H1 (cell line): ENCODE results near the gene ARHGAP6. TPM values are rescaled to one million over a fixed set of nuclear protein-coding genes. Genes with fewer than 3 reads are reported as not detected.

ENCODE experiments used
- CTCF ChIA-PET: fragments of 300-600 bp; sonication (Branson Sonifier 250); formaldehyde crosslinking; loops from one replicate; lab custom pipeline; 2021; ENCODE audit not compliant: partially characterized antibody; lab: Charles Lee
- POLR2A ChIA-PET: fragments of 300-600 bp; sonication (Branson Sonifier 250); formaldehyde crosslinking; loops from one replicate; lab custom pipeline; 2021; ENCODE audit warnings: inconsistent platforms; ENCODE audit not compliant: partially characterized antibody; lab: Charles Lee
- DNase-seq, 2 experiments: peaks; one replicate each; pipeline versions ENCODE4 v3.0.0 to v3.0.0-alpha.2; 2010 to 2022; ENCODE audit warnings: low spot score in 2 of 2, low read depth in 1 of 2, mixed read lengths in 1 of 2
- FAIRE-seq: peaks from 2 replicates; lab custom pipeline; 2011; peaks lifted over from hg19 to GRCh38; lab: Jason Lieb, UNC
- H2AFZ ChIP-seq: 2 replicates; pipeline ENCODE4 v1.8.1; 2012; ENCODE audit warnings: low read length, inconsistent platforms
- H2AK5ac ChIP-seq: 2 replicates; pipeline ENCODE4 v1.6.1; 2013; ENCODE audit warnings: low read depth, low read length
- H2BK120ac ChIP-seq: replicated peaks from 2 replicates; pipeline ENCODE3; 2013; ENCODE audit warnings: low read depth, low read length, inconsistent platforms
- H2BK12ac ChIP-seq: 2 replicates; pipeline ENCODE4 v1.6.1; 2013; ENCODE audit warnings: low read depth, low read length
- H2BK15ac ChIP-seq: 2 replicates; pipeline ENCODE4 v1.6.1; 2013; ENCODE audit warnings: low read length
- H2BK20ac ChIP-seq: 2 replicates; pipeline ENCODE4 v1.6.1; 2013; ENCODE audit warnings: low read length
- H2BK5ac ChIP-seq: 2 replicates; pipeline ENCODE4 v1.6.1; 2013; ENCODE audit warnings: low read depth, low read length
- H3K14ac ChIP-seq: 2 replicates; pipeline ENCODE4 v1.6.1; 2013; ENCODE audit warnings: inconsistent platforms; ENCODE audit not compliant: insufficient read length
- H3K18ac ChIP-seq: 2 replicates; pipeline ENCODE4 v1.6.1; 2013; ENCODE audit warnings: low read length; ENCODE audit errors: extremely low read depth
- H3K23ac ChIP-seq: 2 replicates; pipeline ENCODE4 v1.6.1; 2013; ENCODE audit warnings: inconsistent platforms; ENCODE audit not compliant: insufficient read length
- H3K23me2 ChIP-seq: 2 replicates; pipeline ENCODE4 v1.6.1; 2013; ENCODE audit warnings: low read depth, low read length
- H3K27ac ChIP-seq: 2 replicates; pipeline ENCODE4 v1.6.1; 2011; ENCODE audit warnings: low read depth, low read length, inconsistent platforms
- H3K27me3 ChIP-seq, 4 experiments: replicated peaks in 1 of 4; 1 replicate in 1 of 4; 2 replicates in 3 of 4; pipeline versions ENCODE4 v1.6.1 to v1.8.1; 2011 to 2013; ENCODE audit warnings: low read length in 3 of 4, mild to moderate bottlenecking in 3 of 4, inconsistent platforms in 2 of 4, mixed read lengths in 2 of 4, moderate library complexity in 1 of 4; ENCODE audit not compliant: control insufficient read depth in 3 of 4, insufficient read depth in 3 of 4; ENCODE audit errors: extremely low read depth in 1 of 4
- H3K36me3 ChIP-seq, 4 experiments: 2 replicates each; pipeline versions ENCODE4 v1.6.1 to v1.8.1; 2011 to 2013; ENCODE audit warnings: mild to moderate bottlenecking in 4 of 4, low read length in 3 of 4, moderate library complexity in 2 of 4, control low read depth in 1 of 4, inconsistent platforms in 1 of 4; ENCODE audit not compliant: insufficient read depth in 4 of 4, control insufficient read depth in 2 of 4
- H3K4ac ChIP-seq: replicated peaks from 2 replicates; pipeline ENCODE3; 2013; ENCODE audit warnings: low read length, low read depth, mixed read lengths, inconsistent platforms; ENCODE audit not compliant: insufficient read length
- H3K4me1 ChIP-seq, 4 experiments: replicated peaks in 1 of 4; 1 replicate in 1 of 4; 2 replicates in 3 of 4; pipeline versions ENCODE4 v1.6.1 to v1.8.1; 2011 to 2013; ENCODE audit warnings: low read length in 3 of 4, inconsistent platforms in 2 of 4, mixed read lengths in 1 of 4; ENCODE audit not compliant: insufficient read depth in 4 of 4, control insufficient read depth in 3 of 4
- H3K4me2 ChIP-seq, 2 experiments: 2 replicates each; pipeline versions ENCODE4 v1.6.1 to v1.8.1; 2011 to 2013; ENCODE audit warnings: low read depth in 2 of 2, low read length in 2 of 2, control low read depth in 1 of 2, inconsistent platforms in 1 of 2, mild to moderate bottlenecking in 1 of 2; ENCODE audit not compliant: insufficient read depth in 1 of 2
- H3K4me3 ChIP-seq, 4 experiments: fragments of 200-600, 300-600 bp in 1 of 4; sonication (generic), shearing (Covaris generic), sonication (Bioruptor Twin) in 1 of 4; 2 replicates each; pipeline versions ENCODE4 v1.5.1 to v1.8.1; 2011 to 2016; ENCODE audit warnings: low read length in 4 of 4, low read depth in 3 of 4, control low read depth in 2 of 4, inconsistent platforms in 2 of 4, mild to moderate bottlenecking in 2 of 4, mixed read lengths in 1 of 4, moderate library complexity in 1 of 4; ENCODE audit not compliant: insufficient read depth in 2 of 4; ENCODE audit errors: extremely low read depth in 1 of 4
- H3K56ac ChIP-seq: replicated peaks from 2 replicates; pipeline ENCODE3; 2013; ENCODE audit warnings: low read depth, mild to moderate bottlenecking, mixed read lengths, low read length, inconsistent platforms; ENCODE audit not compliant: insufficient read length
- H3K79me1 ChIP-seq: 2 replicates; pipeline ENCODE4 v1.6.1; 2013; ENCODE audit warnings: low read depth, low read length, control low read depth
- H3K79me2 ChIP-seq, 2 experiments: 2 replicates each; pipeline versions ENCODE4 v1.6.1 to v1.8.1; 2012 to 2013; ENCODE audit warnings: low read length in 2 of 2, mild to moderate bottlenecking in 2 of 2, inconsistent platforms in 1 of 2; ENCODE audit not compliant: insufficient read depth in 2 of 2, control insufficient read depth in 1 of 2
- H3K9ac ChIP-seq, 4 experiments: replicated peaks in 1 of 4; 1 replicate in 1 of 4; 2 replicates in 3 of 4; pipeline versions ENCODE4 v1.6.1 to v1.8.1; 2011 to 2013; ENCODE audit warnings: low read depth in 3 of 4, low read length in 3 of 4, control low read depth in 2 of 4, mild to moderate bottlenecking in 2 of 4, moderate library complexity in 2 of 4, inconsistent platforms in 1 of 4; ENCODE audit errors: extremely low read depth in 1 of 4
- H3K9me3 ChIP-seq, 2 experiments: 2 replicates each; pipeline versions ENCODE4 v1.6.1 to v1.8.1; 2012 to 2013; ENCODE audit warnings: mild to moderate bottlenecking in 2 of 2, moderate library complexity in 2 of 2, control low read depth in 1 of 2, inconsistent platforms in 1 of 2, low read depth in 1 of 2, low read length in 1 of 2, mixed read lengths in 1 of 2; ENCODE audit not compliant: insufficient read depth in 2 of 2
- H4K20me1 ChIP-seq, 2 experiments: replicated peaks in 1 of 2; 2 replicates each; pipeline versions ENCODE3 to v1.8.1; 2011 to 2013; ENCODE audit warnings: inconsistent platforms in 2 of 2, low read length in 2 of 2, mild to moderate bottlenecking in 1 of 2; ENCODE audit not compliant: insufficient read depth in 2 of 2, control insufficient read depth in 1 of 2
- H4K5ac ChIP-seq: 2 replicates; pipeline ENCODE4 v1.6.1; 2013; ENCODE audit warnings: low read length, low read depth, mixed read lengths, inconsistent platforms; ENCODE audit not compliant: insufficient read length
- H4K8ac ChIP-seq: 2 replicates; pipeline ENCODE4 v1.8.0; 2013; ENCODE audit warnings: mild to moderate bottlenecking, moderate library complexity, low read length, inconsistent platforms; ENCODE audit not compliant: insufficient read depth; ENCODE audit errors: extremely low read depth
- H4K91ac ChIP-seq: replicated peaks from 2 replicates; pipeline ENCODE3; 2013; ENCODE audit warnings: low read length, mixed read lengths, inconsistent platforms; ENCODE audit not compliant: insufficient read length
- BRCA1 ChIP-seq: IDR thresholded peaks from 2 replicates; pipeline ENCODE4 v1.6.1; 2012; ENCODE audit warnings: low read depth, low read length, improper control_type of control experiment
- CREB1 ChIP-seq: IDR thresholded peaks from 2 replicates; pipeline ENCODE4 v1.6.1; 2012; ENCODE audit warnings: inconsistent platforms
- GABPA ChIP-seq: IDR thresholded peaks from 2 replicates; pipeline ENCODE4 v1.6.1; 2011; ENCODE audit warnings: mild to moderate bottlenecking, low read length, moderate library complexity, borderline replicate concordance; ENCODE audit not compliant: insufficient read depth
- JUN ChIP-seq: IDR thresholded peaks from 2 replicates; pipeline ENCODE4 v1.6.1; 2011; ENCODE audit warnings: low read depth, mild to moderate bottlenecking, improper control_type of control experiment, low read length
- KDM1A ChIP-seq: fragments of 200-600, 300-600 bp; sonication (generic); IDR thresholded peaks from 2 replicates; pipeline ENCODE4 v1.7.1; 2016; ENCODE audit warnings: mild to moderate bottlenecking, low read length, borderline replicate concordance
- NANOG ChIP-seq: IDR thresholded peaks from 2 replicates; pipeline ENCODE4 v1.6.1; 2011; ENCODE audit warnings: low read length, low read depth, mild to moderate bottlenecking, inconsistent platforms; ENCODE audit not compliant: insufficient read depth, poor library complexity, severe bottlenecking
- POLR2A ChIP-seq, 2 experiments: IDR thresholded peaks; 1 replicate in 1 of 2; 2 replicates in 1 of 2; pipeline ENCODE4 v1.6.1; 2011; ENCODE audit warnings: low read depth in 2 of 2, low read length in 2 of 2, mild to moderate bottlenecking in 2 of 2; ENCODE audit errors: control extremely low read depth in 1 of 2
- SAP30 ChIP-seq: fragments of 300-600 bp; sonication (generic); IDR thresholded peaks from 2 replicates; pipeline ENCODE4 v1.7.1; 2012; ENCODE audit warnings: low read length, moderate library complexity, mild to moderate bottlenecking, inconsistent platforms; ENCODE audit not compliant: insufficient read depth, insufficient replicate concordance
- SIRT6 ChIP-seq: IDR thresholded peaks from one replicate; pipeline ENCODE4 v1.7.1; 2012; ENCODE audit warnings: low read length, inconsistent platforms
- TBP ChIP-seq: IDR thresholded peaks from 2 replicates; pipeline ENCODE4 v1.6.1; 2011; ENCODE audit warnings: low read depth, low read length, improper control_type of control experiment
- whole genome bisulfite sequencing, 2 experiments: shearing (Covaris generic) in 1 of 2; methylation state at CpG; one replicate each; pipeline versions ENCODE4 v1.1.6 to v1.1.7; 2013 to 2015; ENCODE audit warnings: low lambda C conversion rate in 2 of 2, mixed read lengths in 2 of 2, inconsistent platforms in 1 of 2, low coverage in 1 of 2, missing lambda C conversion rate in 1 of 2; ENCODE audit not compliant: insufficient replicate concordance in 2 of 2, insufficient coverage in 1 of 2, insufficient read length in 1 of 2; ENCODE audit errors: extremely low coverage in 1 of 2, missing lambda C conversion rate in 1 of 2; 5-methylcytosine and 5-hydroxymethylcytosine counted together
- polyA plus RNA-seq, 7 experiments: library from polyadenylated mRNA; depleted of rRNA in 3 of 7; stranded (reverse) in 5 of 7; unstranded in 2 of 7; fragments of >200 nt in 5 of 7; fragments of 200-250 nt in 2 of 7; gene quantifications; 1 replicate in 5 of 7; 2 replicates in 1 of 7; 4 replicates in 1 of 7; pipeline versions ENCODE4 v1.2.1 to v1.2.3, GENCODE V29; 2011 to 2013; ENCODE audit warnings: missing spikeins in 2 of 7, mixed read lengths in 2 of 7
- total RNA-seq: library from RNA; stranded (reverse); fragmentation: NEBNext Ultra II Directional; extraction: Animal tissue kit (Norgen Biotek cat#: 25700); gene quantifications from 2 replicates; pipeline ENCODE4 v1.2.1, GENCODE V29; 2021
- TF ChIP-seq, protein P1 (sequence below): IDR thresholded peaks from 2 replicates; pipeline ENCODE4 v1.6.1; 2011; ENCODE audit warnings: low read depth, mild to moderate bottlenecking, low read length; ENCODE audit not compliant: insufficient read depth
- TF ChIP-seq, protein P2 (sequence below), 3 experiments: IDR thresholded peaks; 1 replicate in 2 of 3; 2 replicates in 1 of 3; pipeline versions ENCODE4 v1.5.1 to v1.6.1; 2011; ENCODE audit warnings: low read length in 3 of 3, mild to moderate bottlenecking in 3 of 3, inconsistent platforms in 2 of 3, low read depth in 1 of 3, moderate library complexity in 1 of 3; ENCODE audit not compliant: insufficient read depth in 1 of 3; ENCODE audit errors: control extremely low read depth in 1 of 3

The ARHGAP6 gene
- total and polyA plus RNA-seq, 2 of the 8 experiments (the other 6 are each of a cell fraction or from before 2014, with no cell fraction given) = 0.35 to 0.82 TPM

DNA sequence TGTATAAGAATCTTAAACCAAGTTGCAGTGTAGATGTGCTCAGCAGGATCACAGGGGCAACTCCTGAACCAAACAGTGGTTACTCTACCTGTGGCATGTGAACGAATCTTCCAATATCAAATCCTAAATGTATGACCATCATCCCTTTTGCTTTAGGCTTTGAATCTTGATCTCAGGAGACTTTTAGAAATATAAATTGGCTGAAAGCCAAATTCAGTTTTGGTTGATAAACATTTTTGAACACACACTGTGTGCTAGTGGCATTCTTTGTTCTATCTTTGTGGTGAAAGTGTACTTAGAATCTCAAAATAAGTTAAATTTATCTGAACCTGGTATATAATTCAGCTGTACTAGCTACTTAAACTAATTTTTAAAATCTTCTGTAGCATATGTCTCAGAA, 4.6 kb upstream of the ARHGAP6 start:
- Histone ChIP-seq H2AFZ (no peak overlapping the region), H3K79me1 (no peaks in the 10 kb centered on the region), H3K4me3 (no peak overlapping the region), H3K27ac (no peak overlapping the region), H4K5ac (no peak overlapping the region), H2BK20ac (no peak overlapping the region), H3K9me3 (no peaks in the 10 kb centered on the region), H3K79me2 (no peaks in the 10 kb centered on the region), H4K91ac (no peak overlapping the region), H2BK12ac (no peak overlapping the region), H3K4me1 (no peaks in the 10 kb centered on the region), H3K36me3 (no peaks in the 10 kb centered on the region), H3K9ac (no peak overlapping the region), H3K18ac (no peak overlapping the region), H2BK15ac (no peak overlapping the region), H3K27me3 (peaks cover 0 to 27% (median 19%) of the 10 kb centered on the region in 4 experiments; a peak in 6 of 7 replicates), H3K4ac (no peak overlapping the region), H2AK5ac (no peak overlapping the region), H4K20me1 (no peaks in the 10 kb centered on the region), H2BK120ac (no peak overlapping the region), H3K23ac (no peak overlapping the region), H3K4me2 (no peak overlapping the region), H3K23me2 (peaks cover 2% of the 10 kb centered on the region; the same call in 1 of the 2 replicates), H2BK5ac (no peak overlapping the region), H4K8ac (no peak overlapping the region), H3K14ac (no peak overlapping the region), H3K56ac (no peak overlapping the region)
- ChIA-PET POLR2A (no interaction called here), CTCF (no interaction called here)
- 100% methylated on average over 1 of the region's 1 CpG; no CpG with 5 or more reads in 1 of the 2 experiments for WGBS, 2 experiments
- FAIRE-seq = no peak
- DNase-seq = no peak
- TF ChIP-seq TBP (no peak), NANOG (no peak), POLR2A (IDR thresholded peaks at IDR 0.05; ENCODE audit: control extremely low read depth in 1 of 2, low read depth in 2 of 2, low read length in 2 of 2) (no peak), BRCA1 (no peak), SAP30 (no peak), CREB1 (no peak), GABPA (no peak), SIRT6 (no peak), KDM1A (no peak), JUN (no peak)
- TF ChIP-seq, protein P1, sequence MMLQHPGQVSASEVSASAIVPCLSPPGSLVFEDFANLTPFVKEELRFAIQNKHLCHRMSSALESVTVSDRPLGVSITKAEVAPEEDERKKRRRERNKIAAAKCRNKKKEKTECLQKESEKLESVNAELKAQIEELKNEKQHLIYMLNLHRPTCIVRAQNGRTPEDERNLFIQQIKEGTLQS = no peak
- TF ChIP-seq, protein P2, sequence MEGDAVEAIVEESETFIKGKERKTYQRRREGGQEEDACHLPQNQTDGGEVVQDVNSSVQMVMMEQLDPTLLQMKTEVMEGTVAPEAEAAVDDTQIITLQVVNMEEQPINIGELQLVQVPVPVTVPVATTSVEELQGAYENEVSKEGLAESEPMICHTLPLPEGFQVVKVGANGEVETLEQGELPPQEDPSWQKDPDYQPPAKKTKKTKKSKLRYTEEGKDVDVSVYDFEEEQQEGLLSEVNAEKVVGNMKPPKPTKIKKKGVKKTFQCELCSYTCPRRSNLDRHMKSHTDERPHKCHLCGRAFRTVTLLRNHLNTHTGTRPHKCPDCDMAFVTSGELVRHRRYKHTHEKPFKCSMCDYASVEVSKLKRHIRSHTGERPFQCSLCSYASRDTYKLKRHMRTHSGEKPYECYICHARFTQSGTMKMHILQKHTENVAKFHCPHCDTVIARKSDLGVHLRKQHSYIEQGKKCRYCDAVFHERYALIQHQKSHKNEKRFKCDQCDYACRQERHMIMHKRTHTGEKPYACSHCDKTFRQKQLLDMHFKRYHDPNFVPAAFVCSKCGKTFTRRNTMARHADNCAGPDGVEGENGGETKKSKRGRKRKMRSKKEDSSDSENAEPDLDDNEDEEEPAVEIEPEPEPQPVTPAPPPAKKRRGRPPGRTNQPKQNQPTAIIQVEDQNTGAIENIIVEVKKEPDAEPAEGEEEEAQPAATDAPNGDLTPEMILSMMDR (IDR thresholded peaks at IDR 0.05; ENCODE audit: control extremely low read depth in 1 of 3, insufficient read depth in 1 of 3, low read depth in 1 of 3, low read length in 3 of 3) = no peak
